HG03432 (cell line): ENCODE data around the gene AK5.

Experiments
- ATAC-seq: cut with Tn5 transposase; IDR thresholded peaks from one replicate; pipeline ENCODE4 v1.9.1; 2021; ENCODE audit warnings: mild to moderate bottlenecking, moderate library complexity; ENCODE audit not compliant: unreplicated experiment

Gene AK5

GRCh38 chr1:77281491-77282186 is at the start of gene AK5:
Gene AK5 (plus strand): TSS chr1:77282019. CDS start chr1:77282314, 295 bp downstream.
- ATAC-seq = peak; percentile 76

- no peak for ATAC-seq
Observed at GRCh38 chr1:77232829-77233228, 49.0 kb upstream of the AK5 start.

- ATAC-seq = no peak
Observed at GRCh38 chr1:77234096-77234495, 47.7 kb upstream of the AK5 start.

GRCh38 chr1:77234943-77235342 is 46.9 kb upstream of the AK5 start:
- ATAC-seq = no peak

GRCh38 chr1:77238462-77238861 is 43.4 kb upstream of the AK5 start:
- peak; percentile 42 for ATAC-seq

- no peak for ATAC-seq
Observed at GRCh38 chr1:77239311-77239710, 42.5 kb upstream of the AK5 start.

- no peak for ATAC-seq
Observed at GRCh38 chr1:77245830-77246229, 36.0 kb upstream of the AK5 start.

- no peak for ATAC-seq
Observed at GRCh38 chr1:77250126-77250525, 31.7 kb upstream of the AK5 start.

- no peak for ATAC-seq
Observed at GRCh38 chr1:77253211-77253610, 28.6 kb upstream of the AK5 start.

GRCh38 chr1:77263708-77264107 is 18.1 kb upstream of the AK5 start:
- no peak for ATAC-seq

GRCh38 chr1:77265180-77265579 is 16.6 kb upstream of the AK5 start:
- ATAC-seq = no peak

- no peak for ATAC-seq
Observed at GRCh38 chr1:77267035-77267434, 14.8 kb upstream of the AK5 start.

- ATAC-seq = no peak
Observed at GRCh38 chr1:77271852-77272580, 9.8 kb upstream of the AK5 start.

GRCh38 chr1:77273891-77274290 is 7.9 kb upstream of the AK5 start:
- ATAC-seq = no peak

GRCh38 chr1:77275194-77275593 is 6.6 kb upstream of the AK5 start:
- ATAC-seq = no peak

- ATAC-seq = no peak
Observed at GRCh38 chr1:77276941-77277340, 4.9 kb upstream of the AK5 start.

- ATAC-seq = no peak
Observed at GRCh38 chr1:77279929-77280328, 1.9 kb upstream of the AK5 start.

GRCh38 chr1:77280962-77281361 is 857 bp upstream of the AK5 start:
- ATAC-seq = no peak

- ATAC-seq = peak; percentile 58
Observed at GRCh38 chr1:77282187-77282865, 507 bp downstream of the AK5 start.

- no peak for ATAC-seq
Observed at GRCh38 chr1:77282866-77283539, 1.2 kb downstream of the AK5 start.

- ATAC-seq = no peak
Observed at GRCh38 chr1:77283701-77284425, 2.0 kb downstream of the AK5 start.
